NCI-H510A (cell line): ENCODE results near the gene TMEM54.
"Not testable (repeated sequence)": the region's sequence is repeated elsewhere in the genome, so short reads cannot be mapped to it uniquely, and the experiment has no call there.

Experiments used
- DNase-seq: peaks from one replicate; lab custom pipeline; 2025; lab: John Stamatoyannopoulos, UW

Gene TMEM54

GRCh38 chr1:32919811-32920733 lies 18.9 kb upstream of the TMEM54 start:
- DNase-seq: no peak

DNA sequence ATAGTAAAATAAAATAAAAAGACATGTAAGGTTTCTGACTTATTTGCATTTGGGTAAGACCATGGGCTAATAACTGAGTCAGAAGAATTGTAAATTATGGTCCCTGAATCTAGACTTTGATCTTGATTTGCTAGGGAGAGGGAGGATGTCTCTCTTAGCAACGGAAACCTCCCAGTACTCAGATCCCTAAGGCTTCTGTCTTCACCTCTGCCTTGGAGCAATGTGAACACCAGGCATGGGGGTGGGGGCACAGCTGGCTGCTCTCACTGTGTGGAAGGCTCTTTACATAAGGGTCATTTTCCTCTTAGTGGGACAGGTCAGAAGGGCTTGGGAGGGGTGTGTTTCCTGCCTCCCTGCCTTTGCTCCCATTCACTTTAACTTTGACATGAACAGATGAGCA lies 17.0 kb upstream of the TMEM54 start:
- no peak for DNase-seq

DNA sequence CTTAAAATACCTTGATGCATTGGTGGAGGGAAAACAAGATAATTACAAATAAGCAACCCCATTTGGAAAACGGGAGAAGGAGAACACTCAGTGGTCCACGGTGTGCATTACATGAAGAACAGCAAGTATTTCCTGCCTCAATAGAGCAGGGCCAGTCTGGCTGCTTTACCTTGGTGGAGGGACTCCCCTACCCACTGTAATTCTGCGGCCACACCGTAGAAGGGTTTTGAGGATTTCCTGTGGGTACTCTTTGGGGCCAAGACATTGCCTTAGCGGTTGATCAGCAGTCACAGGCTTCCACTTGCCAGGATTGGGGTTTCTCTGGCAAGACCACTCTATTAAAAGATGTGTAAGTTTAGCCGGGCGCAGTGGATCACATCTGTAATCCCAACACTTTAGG lies 16.3 kb upstream of the TMEM54 start:
- DNase-seq: no peak

DNA sequence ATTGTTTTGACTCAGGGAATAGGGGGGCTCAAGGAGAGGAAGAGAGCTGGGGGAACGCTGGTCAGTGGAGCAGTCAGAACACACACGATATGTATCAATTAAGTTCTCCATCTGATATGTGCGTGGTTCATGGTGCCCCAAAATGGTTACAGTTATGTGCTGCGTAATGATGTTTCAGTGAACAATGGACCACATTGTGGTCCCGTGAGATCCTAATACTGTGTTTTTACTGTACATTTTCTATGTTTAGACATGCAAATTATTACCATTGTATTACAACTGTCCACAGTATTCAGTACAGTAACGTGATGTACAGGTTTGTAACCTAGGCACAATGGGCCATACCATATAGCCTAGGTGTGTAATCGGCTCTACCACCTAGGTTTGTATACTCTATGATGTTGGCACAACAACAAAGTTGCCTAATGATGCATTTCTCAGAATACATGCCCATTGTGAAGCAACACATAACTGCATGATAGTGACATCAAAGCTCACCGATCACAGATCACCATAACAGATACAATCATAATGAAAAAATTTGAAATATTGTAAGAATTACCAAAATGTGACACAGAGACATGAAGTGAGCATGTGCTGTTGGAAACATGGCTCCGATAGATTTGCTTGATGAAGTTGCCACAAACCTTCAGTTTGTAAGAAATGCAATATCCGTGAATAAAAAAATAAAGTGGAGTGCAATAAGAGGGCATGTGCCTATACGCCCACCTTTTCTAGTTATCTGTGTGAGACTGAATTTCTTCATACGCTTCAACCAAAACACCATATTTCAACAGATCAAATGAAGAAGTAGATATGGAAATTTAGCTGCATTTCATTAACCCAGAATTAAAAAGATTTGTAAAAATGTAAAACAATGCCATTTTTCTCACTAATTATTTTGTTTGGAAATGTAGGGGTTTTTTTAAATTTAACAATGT lies 14.8 kb upstream of the TMEM54 start:
- no peak for DNase-seq

GRCh38 chr1:32910319-32910718 lies 9.1 kb upstream of the TMEM54 start:
- DNase-seq: no peak

DNA sequence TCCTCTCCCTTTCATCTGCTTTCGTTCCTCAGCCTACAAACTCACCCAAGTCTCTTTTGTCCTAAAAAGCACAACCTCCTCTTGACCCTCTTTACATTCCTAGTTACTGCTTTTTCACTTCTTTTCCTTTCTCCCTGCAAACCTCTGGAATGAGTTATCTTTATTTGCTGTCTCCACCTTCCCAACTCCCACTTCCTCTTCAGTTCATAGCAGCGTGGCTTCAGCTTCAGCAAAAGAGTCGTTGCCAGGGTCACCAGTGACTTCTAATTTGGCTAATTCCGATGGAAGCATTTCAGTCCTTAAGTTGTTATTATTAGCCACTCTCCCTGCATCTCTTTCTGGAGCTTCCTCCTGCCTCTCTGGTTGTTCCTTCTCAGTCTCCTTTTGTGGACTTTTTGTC lies 6.2 kb upstream of the TMEM54 start:
- DNase-seq: no peak

GRCh38 chr1:32906654-32907053 lies 5.5 kb upstream of the TMEM54 start:
- DNase-seq: no peak

GRCh38 chr1:32905588-32905987 lies 4.4 kb upstream of the TMEM54 start:
- DNase-seq: not testable (repeated sequence)

- no peak for DNase-seq
Observed at GRCh38 chr1:32904797-32905196, 3.6 kb upstream of the TMEM54 start.

DNA sequence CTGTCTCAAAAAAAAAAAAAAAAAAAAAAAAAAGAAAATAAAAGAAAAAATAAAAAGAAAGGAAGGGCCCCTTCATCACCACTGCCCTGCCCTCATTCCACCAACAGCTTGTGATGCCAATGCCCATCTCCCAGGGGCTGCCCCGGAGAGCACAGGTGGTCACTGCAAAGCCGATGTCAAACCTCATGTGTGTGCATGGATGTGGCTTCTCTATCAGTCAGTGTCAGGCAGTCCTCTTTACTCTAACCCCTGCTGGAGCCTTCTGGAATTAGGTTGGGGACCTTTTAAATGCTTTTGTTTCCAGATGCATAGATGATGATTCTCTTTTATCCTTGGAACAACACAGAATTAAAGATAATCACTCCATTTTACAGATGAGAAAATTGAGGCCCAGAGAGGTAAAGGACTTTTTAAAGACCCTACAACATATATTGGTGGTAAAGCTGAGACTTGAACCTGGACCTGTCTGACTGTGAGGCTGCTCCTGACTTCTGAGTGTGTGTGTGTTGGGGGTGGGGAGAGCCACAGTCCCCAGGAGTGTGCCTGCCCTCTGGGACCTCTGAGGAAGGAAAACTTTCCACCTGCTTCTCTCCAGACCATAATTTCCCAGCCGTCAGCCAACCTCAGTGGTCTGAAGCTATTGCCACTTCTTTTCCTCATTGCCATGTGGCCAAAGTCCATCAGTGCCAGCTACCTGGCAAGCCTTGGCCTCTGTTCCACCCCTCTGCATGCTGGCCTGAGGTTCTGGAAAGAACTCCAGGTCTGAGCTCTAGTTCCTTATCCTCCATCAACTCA lies 3.0 kb upstream of the TMEM54 start:
- DNase-seq: no peak

- DNase-seq: no peak
Observed at GRCh38 chr1:32902535-32902920, 1.3 kb upstream of the TMEM54 start.

DNA sequence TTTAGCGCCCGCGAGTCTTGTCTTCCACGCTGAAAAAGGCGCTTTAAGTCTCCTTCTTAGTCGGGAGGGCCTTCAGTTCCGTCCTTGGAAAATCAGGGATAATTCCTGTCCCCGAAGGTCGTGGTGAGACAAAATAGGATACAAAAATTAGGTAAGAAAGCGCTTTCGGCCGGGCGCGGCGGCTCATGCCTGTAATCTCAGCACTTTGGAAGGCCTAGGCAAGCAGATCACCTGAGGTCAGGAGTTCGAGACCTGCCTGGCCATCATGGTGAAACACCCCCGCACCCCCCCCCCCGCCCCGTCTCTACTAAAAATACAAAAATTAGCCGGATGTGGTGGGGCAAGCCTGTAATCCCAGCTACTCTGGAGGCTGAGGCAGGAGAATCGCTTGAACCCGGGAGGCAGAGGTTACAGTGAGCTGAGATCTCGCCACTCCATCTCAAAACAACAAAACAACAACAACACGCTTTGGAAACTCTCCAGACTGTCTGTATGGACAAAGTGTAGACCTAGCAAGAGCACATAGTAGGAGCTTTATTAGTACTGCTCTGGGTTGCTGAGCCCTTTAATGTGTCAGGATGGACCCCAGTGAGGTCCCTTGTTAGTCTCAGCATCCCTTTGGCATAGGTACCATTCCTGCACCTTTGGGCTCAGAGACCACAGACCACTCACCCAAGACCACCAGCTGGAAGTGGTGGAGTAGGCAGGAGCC lies 790 bp upstream of the TMEM54 start:
- DNase-seq: no peak

- DNase-seq: no peak
Observed at GRCh38 chr1:32900371-32900955, 726 bp downstream of the TMEM54 start.

GRCh38 chr1:32899586-32900296 lies 1.4 kb downstream of the TMEM54 start:
- DNase-seq: no peak

DNA sequence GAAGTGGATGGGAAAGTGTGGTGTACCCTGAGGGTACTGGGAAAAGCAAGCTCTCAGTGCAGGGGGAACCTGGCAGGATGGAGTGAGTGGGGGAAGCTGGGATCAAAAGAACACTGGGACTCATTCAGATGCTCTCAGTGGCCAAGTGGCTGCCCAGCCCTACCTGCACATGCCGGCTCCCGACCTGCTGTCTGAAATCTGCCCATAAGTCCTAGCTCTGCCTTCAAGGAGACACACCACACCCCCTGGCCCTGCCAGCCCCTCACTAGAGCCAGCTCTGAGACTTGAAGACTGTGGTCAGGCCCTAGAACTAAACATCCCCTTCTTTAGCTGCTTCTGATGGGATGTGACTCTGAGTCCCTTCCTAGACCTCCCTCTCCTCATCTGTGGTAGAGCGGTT lies 2.2 kb downstream of the TMEM54 start:
- no peak for DNase-seq

GRCh38 chr1:32898056-32898455 lies 3.1 kb downstream of the TMEM54 start:
- DNase-seq: no peak

DNA sequence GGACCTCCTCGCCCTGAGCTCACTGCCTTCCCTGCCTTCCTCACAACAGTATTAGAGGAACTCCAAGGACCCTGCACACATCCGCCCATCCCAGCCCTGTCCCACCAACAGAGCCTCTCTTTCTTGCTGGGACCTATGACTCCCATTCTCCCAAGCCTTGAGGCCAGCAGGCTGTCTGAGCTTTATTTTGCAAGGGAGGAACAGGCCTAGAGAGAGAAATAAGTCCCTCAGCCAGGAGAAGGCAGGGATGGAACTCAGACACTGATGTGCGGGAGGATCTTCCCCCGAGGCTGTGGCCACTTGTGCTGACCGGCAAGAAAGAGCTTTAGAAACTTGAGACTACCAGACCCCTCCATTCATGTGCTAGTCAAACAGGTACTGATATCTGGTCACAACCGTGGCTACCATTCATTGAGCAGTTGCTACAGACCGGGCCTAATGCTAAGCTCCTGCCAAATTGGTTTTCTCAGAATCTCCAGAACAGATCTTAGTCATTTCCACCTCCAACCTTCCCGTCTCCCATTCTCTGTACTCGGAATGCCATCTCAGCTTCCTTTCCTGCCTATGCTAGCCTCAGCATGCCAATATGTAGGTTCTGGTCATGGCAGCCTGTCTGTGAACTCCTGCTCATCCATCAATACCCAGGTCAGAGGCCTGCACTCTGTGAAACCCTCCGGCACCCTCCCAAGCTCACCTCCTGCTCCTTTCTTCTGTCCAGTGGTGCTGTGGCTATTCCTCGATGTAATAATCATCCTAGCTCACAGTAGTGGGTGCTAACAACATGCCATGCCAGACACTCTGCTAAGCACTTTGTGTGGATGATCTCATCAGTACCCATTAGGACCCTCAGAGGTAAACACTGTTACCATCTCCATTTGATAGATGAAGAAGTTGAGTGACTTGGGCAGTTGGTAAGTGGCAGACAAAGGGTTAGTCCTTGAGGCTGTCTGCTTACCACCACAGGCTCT lies 3.8 kb downstream of the TMEM54 start:
- DNase-seq: no peak

DNA sequence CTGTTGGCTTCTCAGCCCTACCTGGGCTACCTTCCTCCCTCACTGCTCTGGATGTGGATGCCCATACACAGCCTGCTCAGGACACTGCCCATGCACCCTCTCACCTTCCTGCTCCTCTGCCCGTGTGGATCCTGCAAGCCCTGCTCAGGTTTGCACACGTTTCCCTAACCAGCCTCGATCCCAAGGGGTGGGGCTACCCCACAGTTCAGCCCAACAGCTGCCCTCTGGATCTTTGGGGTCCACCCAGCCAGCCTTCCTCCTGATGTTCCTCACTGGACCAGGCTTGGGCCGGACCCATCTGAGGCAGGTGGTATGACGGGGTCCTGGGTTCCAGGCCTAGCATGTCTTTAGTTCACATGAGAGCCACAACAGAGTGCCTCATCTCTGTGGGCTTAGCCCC lies 4.7 kb downstream of the TMEM54 start:
- no peak for DNase-seq
